ENCODE results near the gene TWF2. TPM values are rescaled to one million over a fixed set of nuclear protein-coding genes. Genes with fewer than 3 reads are reported as not detected.
A peak's percentile ranks its signal among the peaks of the same experiment; 100 is the strongest.

The TWF2 gene
- total and polyA plus RNA-seq, 2 experiments from 2014 or later: 42.3 to 53.0 TPM

DNA sequence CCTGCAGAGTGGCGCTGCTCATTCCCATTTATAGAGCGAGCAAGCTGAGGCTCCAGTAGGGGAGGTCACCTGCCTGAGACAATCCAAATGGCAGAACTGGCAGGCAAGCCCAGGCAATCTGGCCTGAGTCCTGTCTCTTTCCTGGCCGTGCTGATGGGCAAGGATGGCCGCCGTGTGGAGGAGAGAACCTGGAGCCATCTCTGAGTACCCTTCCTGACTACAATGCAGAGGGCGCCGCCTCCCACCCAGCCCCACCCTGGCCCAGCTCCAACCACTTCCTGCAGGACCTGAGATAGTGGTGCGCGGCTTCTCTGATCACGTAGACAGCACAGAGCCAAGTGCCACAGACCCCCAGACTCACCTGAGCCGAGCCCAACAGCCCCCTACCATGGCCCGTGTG, 20.5 kb downstream of the TWF2 start:
- Histone ChIP-seq H3K27me3 (no peaks in the 10 kb centered on the region), H3K27ac (no peak overlapping the region), H3K4me3 (no peak overlapping the region), H3K4me1 (ENCODE audit: low read depth) (peaks cover 5% of the 10 kb centered on the region), H3K9me3 (ENCODE audit: low read depth) (no peaks in the 10 kb centered on the region), H3K36me3 (peaks cover 19% of the 10 kb centered on the region)
- TF ChIP-seq, protein P1, sequence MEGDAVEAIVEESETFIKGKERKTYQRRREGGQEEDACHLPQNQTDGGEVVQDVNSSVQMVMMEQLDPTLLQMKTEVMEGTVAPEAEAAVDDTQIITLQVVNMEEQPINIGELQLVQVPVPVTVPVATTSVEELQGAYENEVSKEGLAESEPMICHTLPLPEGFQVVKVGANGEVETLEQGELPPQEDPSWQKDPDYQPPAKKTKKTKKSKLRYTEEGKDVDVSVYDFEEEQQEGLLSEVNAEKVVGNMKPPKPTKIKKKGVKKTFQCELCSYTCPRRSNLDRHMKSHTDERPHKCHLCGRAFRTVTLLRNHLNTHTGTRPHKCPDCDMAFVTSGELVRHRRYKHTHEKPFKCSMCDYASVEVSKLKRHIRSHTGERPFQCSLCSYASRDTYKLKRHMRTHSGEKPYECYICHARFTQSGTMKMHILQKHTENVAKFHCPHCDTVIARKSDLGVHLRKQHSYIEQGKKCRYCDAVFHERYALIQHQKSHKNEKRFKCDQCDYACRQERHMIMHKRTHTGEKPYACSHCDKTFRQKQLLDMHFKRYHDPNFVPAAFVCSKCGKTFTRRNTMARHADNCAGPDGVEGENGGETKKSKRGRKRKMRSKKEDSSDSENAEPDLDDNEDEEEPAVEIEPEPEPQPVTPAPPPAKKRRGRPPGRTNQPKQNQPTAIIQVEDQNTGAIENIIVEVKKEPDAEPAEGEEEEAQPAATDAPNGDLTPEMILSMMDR (IDR thresholded peaks at IDR 0.05; ENCODE audit: low read depth, low read length): no peak
- DNase-seq (ENCODE audit: low read depth in 1 of 2, low spot score in 1 of 2): no peak

DNA sequence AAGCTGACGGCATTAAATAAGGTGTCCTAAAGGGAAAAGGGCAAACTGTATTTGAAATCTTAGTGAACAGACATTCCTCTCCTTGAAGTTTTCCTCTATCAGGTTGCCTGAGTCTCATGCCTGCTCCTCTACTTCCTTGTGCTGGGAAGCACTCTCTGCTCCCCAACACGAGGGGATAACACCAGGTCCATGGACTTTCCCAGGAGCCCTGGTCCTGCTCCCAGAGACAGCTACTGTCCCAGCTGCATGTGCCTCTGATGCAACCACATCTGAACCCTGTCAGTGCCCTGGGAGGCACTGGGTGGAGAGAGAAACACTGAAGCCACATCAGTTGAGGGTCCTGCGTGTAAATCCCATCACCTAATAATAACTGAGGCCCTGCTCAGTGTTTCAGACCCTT, 20.9 kb downstream of the TWF2 start:
- H3K9me3 ChIP-seq (ENCODE audit: low read depth): no peaks in the 10 kb centered on the region
- H3K4me1 ChIP-seq (ENCODE audit: low read depth): peaks cover 5% of the 10 kb centered on the region
- H3K27me3 ChIP-seq: no peaks in the 10 kb centered on the region
- no peak for DNase-seq (ENCODE audit: low read depth in 1 of 2, low spot score in 1 of 2)
- TF ChIP-seq, protein P1 (IDR thresholded peaks at IDR 0.05; ENCODE audit: low read depth, low read length): no peak
- H3K4me3 ChIP-seq: no peak overlapping the region
- no peak overlapping the region for H3K27ac ChIP-seq
- H3K36me3 ChIP-seq: peaks cover 24% of the 10 kb centered on the region

DNA sequence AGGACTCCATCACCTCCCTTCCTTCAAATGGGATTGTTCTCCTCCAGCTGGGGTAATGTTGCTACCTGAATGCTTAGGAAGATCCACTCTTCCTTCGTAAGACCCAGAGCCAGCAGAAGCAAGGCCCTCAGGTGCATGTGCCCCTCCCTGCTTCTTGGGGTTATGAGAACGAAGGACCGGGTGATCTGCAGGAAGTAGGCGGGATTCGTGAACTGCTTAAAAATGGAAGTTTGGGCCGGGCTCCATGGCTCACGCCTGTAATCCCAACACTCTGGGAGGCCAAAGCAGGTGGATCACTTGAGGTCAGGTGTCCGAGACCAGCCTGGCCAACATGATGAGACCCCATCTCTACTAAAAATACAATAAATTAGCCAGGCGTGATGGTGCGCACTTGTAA, 21.6 kb downstream of the TWF2 start:
- H3K4me1 ChIP-seq (ENCODE audit: low read depth): peaks cover 5% of the 10 kb centered on the region
- peaks cover 29% of the 10 kb centered on the region for H3K36me3 ChIP-seq
- no peaks in the 10 kb centered on the region for H3K9me3 ChIP-seq (ENCODE audit: low read depth)
- no peak overlapping the region for H3K4me3 ChIP-seq
- DNase-seq (ENCODE audit: low read depth in 1 of 2, low spot score in 1 of 2): no peak
- H3K27ac ChIP-seq: no peak overlapping the region
- TF ChIP-seq, protein P1 (IDR thresholded peaks at IDR 0.05; ENCODE audit: low read depth, low read length): no peak
- H3K27me3 ChIP-seq: no peaks in the 10 kb centered on the region

DNA sequence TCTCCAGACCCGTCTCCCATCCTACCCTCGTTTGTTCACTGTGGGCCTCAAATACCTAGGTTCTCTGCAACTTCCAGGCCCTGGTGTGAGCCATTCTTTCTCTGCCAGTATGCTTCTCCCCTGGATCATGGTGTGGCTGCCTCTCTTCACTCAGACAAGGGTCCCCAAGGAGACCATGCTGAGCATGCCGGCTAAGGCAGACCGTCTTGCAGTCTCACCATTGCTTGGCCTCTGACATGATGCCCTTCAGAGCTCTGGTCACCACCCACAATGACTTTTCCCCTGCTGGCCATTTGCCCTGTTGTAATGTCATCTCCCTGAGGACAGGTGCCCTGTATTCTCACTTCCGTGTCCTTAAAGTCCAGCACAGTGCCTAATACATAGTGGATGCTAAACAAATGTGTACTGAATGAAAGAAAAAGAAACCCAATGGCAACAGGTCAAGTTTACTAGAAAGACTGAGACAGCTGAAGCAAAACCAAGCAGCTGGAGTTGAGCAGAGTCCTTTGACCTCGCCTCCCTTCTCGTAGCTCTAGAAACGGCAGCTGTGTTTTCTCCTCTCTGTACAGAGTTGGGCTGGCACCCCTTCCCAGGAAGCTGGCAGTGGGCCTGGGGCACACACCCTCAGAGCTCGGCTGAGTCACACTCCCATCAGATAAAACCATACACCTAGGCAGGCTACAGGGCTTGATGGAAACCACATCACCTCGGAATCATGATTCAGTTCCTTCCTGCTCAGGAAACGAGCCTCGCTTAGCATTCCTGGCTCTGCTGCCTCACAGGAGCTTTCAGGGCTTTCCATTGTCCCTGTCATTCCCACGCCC, 22.2 kb downstream of the TWF2 start:
- TF ChIP-seq, protein P1 (IDR thresholded peaks at IDR 0.05; ENCODE audit: low read depth, low read length): no peak
- DNase-seq (ENCODE audit: low read depth in 1 of 2, low spot score in 1 of 2): peak in 1 of 2 donors; percentile 84
- Histone ChIP-seq H3K4me3 (no peak overlapping the region), H3K9me3 (ENCODE audit: low read depth) (no peaks in the 10 kb centered on the region), H3K27ac (no peak overlapping the region), H3K27me3 (no peaks in the 10 kb centered on the region), H3K36me3 (peaks cover 34% of the 10 kb centered on the region), H3K4me1 (ENCODE audit: low read depth) (peaks cover 5% of the 10 kb centered on the region)

DNA sequence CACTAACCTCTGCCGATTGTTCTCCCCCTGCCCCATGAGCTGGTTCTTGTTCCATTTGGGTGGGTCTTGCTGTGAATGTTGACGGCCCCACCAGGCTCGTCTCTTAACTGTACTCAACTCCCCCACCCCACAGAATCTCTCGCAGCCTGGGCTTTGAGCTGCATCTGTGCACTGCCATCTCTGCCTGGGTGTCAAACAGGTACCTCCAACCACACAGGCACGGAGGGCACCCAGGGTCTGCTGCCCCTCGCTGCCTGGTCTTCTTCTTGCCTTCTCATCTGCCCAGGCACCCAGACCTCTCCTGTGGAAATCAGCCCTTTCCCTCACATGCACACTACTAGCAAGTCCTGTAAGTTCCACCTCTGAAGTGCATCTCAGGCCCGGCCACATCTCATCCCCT, 23.6 kb downstream of the TWF2 start:
- TF ChIP-seq, protein P1 (IDR thresholded peaks at IDR 0.05; ENCODE audit: low read depth, low read length): no peak
- no peaks in the 10 kb centered on the region for H3K9me3 ChIP-seq (ENCODE audit: low read depth)
- no peak overlapping the region for H3K27ac ChIP-seq
- no peaks in the 10 kb centered on the region for H3K27me3 ChIP-seq
- DNase-seq (ENCODE audit: low read depth in 1 of 2, low spot score in 1 of 2): no peak
- no peak overlapping the region for H3K4me3 ChIP-seq
- H3K36me3 ChIP-seq: peaks cover 48% of the 10 kb centered on the region
- peaks cover 5% of the 10 kb centered on the region for H3K4me1 ChIP-seq (ENCODE audit: low read depth)

All from cardiac muscle cell (in vitro differentiated cells and primary cell).